BE2C (cell line): ENCODE data around the gene VSTM4.

Source experiments
- DNase-seq: peaks from one replicate; pipeline ENCODE4 v3.0.0-alpha.2; 2020
- H3K27me3 ChIP-seq: fragments of 250-450 bp; sonication (Bioruptor Pico); 2 replicates; pipeline ENCODE4 v1.5.1; 2020; ENCODE audit warnings: mild to moderate bottlenecking
- H3K36me3 ChIP-seq: fragments of 250-450 bp; sonication (Bioruptor Pico); 2 replicates; pipeline ENCODE4 v1.5.1; 2020; ENCODE audit warnings: mild to moderate bottlenecking
- H3K4me1 ChIP-seq: fragments of 250-450 bp; sonication (Bioruptor Pico); 2 replicates; pipeline ENCODE4 v1.5.1; 2020
- H3K4me3 ChIP-seq: 2 replicates; pipeline ENCODE4 v1.5.1; 2011; ENCODE audit warnings: low read depth, low read length
- H3K9me3 ChIP-seq: fragments of 250-450 bp; sonication (Bioruptor Pico); 2 replicates; pipeline ENCODE4 v1.5.1; 2020
- CTCF ChIP-seq: IDR thresholded peaks from 2 replicates; pipeline ENCODE4 v1.5.1; 2012; ENCODE audit warnings: mild to moderate bottlenecking, low read depth, low read length

Gene VSTM4

GRCh38 chr10:49151025-49151445, 35.7 kb upstream of the VSTM4 start:
- no peaks in the 10 kb centered on the region for H3K27me3 ChIP-seq
- DNase-seq, result peak; percentile 56
- no peak for TF ChIP-seq CTCF
- no peaks in the 10 kb centered on the region for H3K36me3 ChIP-seq
- H3K4me1 ChIP-seq, result peaks cover 16% of the 10 kb centered on the region
- H3K9me3 ChIP-seq, result no peaks in the 10 kb centered on the region
- H3K4me3 ChIP-seq, result no peak overlapping the region

- peaks cover 16% of the 10 kb centered on the region for H3K4me1 ChIP-seq
- no peaks in the 10 kb centered on the region for H3K9me3 ChIP-seq
- no peak for TF ChIP-seq CTCF
- DNase-seq, result no peak
- H3K4me3 ChIP-seq, result no peak overlapping the region
- H3K27me3 ChIP-seq, result no peaks in the 10 kb centered on the region
- no peaks in the 10 kb centered on the region for H3K36me3 ChIP-seq
Measured at GRCh38 chr10:49150426-49150825, 35.1 kb upstream of the VSTM4 start.

GRCh38 chr10:49149881-49150280, 34.6 kb upstream of the VSTM4 start:
- Histone ChIP-seq H3K4me3 (no peak overlapping the region), H3K4me1 (peaks cover 16% of the 10 kb centered on the region), H3K9me3 (no peaks in the 10 kb centered on the region), H3K27me3 (no peaks in the 10 kb centered on the region), H3K36me3 (no peaks in the 10 kb centered on the region)
- DNase-seq, result no peak
- TF ChIP-seq CTCF, result no peak

- H3K4me3 ChIP-seq, result no peak overlapping the region
- no peaks in the 10 kb centered on the region for H3K27me3 ChIP-seq
- no peaks in the 10 kb centered on the region; the same call in 1 of the 2 replicates for H3K4me1 ChIP-seq
- no peaks in the 10 kb centered on the region for H3K36me3 ChIP-seq
- TF ChIP-seq CTCF, result no peak
- H3K9me3 ChIP-seq, result no peaks in the 10 kb centered on the region
- peak; percentile 69 for DNase-seq
Measured at GRCh38 chr10:49144058-49144720, 28.9 kb upstream of the VSTM4 start.

- Histone ChIP-seq H3K4me1 (no peaks in the 10 kb centered on the region; the same call in 1 of the 2 replicates), H3K4me3 (no peak overlapping the region), H3K36me3 (no peaks in the 10 kb centered on the region), H3K9me3 (no peaks in the 10 kb centered on the region), H3K27me3 (no peaks in the 10 kb centered on the region)
- no peak for DNase-seq
- TF ChIP-seq CTCF, result no peak
Measured at GRCh38 chr10:49143249-49143648, 27.9 kb upstream of the VSTM4 start.

GRCh38 chr10:49141541-49142332, 26.4 kb upstream of the VSTM4 start:
- Histone ChIP-seq H3K27me3 (no peaks in the 10 kb centered on the region), H3K4me1 (no peaks in the 10 kb centered on the region; the same call in 1 of the 2 replicates), H3K4me3 (no peak overlapping the region), H3K36me3 (no peaks in the 10 kb centered on the region), H3K9me3 (no peaks in the 10 kb centered on the region)
- no peak for DNase-seq
- no peak for TF ChIP-seq CTCF
